Coronary artery (tissue), 2 donors: Measurements from ENCODE around the gene CELF5.

Source experiments
- DNase-seq: peaks from one replicate; pipeline ENCODE4 v3.0.0-alpha.2; 2017; ENCODE audit warnings: low spot score
- H3K27ac ChIP-seq, 2 donors: fragments of 200-600 bp; sonication (generic); one replicate each; pipeline ENCODE4 v1.5.1; 2016 to 2019
- H3K4me3 ChIP-seq: fragments of 200-600 bp; sonication (generic); 2 replicates; pipeline ENCODE4 v1.5.1; 2016; ENCODE audit warnings: mild to moderate bottlenecking, moderate library complexity
- TF ChIP-seq, protein P1 (sequence below): fragments of 200-600 bp; sonication (generic); IDR thresholded peaks from one replicate; pipeline ENCODE4 v1.5.1; 2019; ENCODE audit warnings: antibody characterized with exemption

The CELF5 gene

DNA sequence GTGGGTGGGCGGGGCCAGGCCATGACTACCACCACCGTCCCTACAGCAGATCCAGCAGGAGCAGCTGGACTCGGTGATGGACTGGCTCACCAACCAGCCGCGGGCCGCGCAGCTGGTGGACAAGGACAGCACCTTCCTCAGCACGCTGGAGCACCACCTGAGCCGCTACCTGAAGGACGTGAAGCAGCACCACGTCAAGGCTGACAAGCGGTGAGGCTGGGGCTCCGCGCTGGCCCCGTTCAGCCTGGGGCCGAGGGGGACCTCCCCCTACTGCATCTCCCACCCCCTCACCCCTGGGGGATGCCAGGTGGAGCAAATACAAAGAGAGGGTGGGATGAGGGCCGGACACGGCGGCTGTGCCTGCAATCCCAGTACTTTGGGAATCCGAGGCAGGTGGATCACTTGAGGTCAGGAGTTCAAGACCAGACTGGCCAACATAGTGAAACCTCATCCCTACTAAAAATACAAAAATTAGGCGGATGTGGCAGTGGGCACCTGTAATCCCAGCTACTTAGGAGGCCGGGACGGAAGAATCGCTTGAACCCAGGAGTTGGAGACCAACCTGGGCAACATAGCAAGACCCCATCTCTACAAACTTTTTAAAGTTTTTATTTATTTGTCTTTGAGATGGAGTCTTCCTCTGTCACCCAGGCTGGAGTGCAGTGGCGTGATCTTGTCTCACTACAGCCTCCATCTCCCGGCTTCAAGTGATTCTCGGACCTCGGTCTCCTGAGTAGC is 18.1 kb upstream of the CELF5 start:
- no peak for DNase-seq
- TF ChIP-seq, protein P1, sequence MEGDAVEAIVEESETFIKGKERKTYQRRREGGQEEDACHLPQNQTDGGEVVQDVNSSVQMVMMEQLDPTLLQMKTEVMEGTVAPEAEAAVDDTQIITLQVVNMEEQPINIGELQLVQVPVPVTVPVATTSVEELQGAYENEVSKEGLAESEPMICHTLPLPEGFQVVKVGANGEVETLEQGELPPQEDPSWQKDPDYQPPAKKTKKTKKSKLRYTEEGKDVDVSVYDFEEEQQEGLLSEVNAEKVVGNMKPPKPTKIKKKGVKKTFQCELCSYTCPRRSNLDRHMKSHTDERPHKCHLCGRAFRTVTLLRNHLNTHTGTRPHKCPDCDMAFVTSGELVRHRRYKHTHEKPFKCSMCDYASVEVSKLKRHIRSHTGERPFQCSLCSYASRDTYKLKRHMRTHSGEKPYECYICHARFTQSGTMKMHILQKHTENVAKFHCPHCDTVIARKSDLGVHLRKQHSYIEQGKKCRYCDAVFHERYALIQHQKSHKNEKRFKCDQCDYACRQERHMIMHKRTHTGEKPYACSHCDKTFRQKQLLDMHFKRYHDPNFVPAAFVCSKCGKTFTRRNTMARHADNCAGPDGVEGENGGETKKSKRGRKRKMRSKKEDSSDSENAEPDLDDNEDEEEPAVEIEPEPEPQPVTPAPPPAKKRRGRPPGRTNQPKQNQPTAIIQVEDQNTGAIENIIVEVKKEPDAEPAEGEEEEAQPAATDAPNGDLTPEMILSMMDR: no peak
- Histone ChIP-seq H3K4me3 (no peak overlapping the region), H3K27ac (no peak overlapping the region)

DNA sequence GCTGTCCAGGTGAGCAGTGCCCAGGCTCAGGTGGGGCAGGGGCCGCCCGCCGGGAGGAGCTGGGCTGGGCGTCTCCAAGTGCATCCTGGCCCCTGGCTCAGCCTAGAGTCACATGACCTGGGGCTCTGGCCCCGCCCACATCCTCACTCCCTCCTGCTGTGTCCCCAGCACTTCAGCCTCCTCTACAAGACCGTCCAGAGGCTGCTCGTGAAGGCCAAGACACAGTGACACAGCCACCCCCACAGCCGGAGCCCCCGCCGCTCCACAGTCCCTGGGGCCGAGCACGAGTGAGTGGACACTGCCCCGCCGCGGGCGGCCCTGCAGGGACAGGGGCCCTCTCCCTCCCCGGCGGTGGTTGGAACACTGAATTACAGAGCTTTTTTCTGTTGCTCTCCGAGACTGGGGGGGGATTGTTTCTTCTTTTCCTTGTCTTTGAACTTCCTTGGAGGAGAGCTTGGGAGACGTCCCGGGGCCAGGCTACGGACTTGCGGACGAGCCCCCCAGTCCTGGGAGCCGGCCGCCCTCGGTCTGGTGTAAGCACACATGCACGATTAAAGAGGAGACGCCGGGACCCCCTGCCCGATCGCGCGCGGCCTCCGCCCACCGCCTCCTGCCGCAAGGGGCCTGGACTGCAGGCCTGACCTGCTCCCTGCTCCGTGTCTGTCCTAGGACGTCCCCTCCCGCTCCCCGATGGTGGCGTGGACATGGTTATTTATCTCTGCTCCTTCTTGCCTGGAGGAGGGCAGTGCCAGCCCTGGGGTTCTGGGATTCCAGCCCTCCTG is 16.8 kb upstream of the CELF5 start:
- H3K4me3 ChIP-seq: no peak overlapping the region
- TF ChIP-seq, protein P1: no peak
- no peak overlapping the region for H3K27ac ChIP-seq
- no peak for DNase-seq

DNA sequence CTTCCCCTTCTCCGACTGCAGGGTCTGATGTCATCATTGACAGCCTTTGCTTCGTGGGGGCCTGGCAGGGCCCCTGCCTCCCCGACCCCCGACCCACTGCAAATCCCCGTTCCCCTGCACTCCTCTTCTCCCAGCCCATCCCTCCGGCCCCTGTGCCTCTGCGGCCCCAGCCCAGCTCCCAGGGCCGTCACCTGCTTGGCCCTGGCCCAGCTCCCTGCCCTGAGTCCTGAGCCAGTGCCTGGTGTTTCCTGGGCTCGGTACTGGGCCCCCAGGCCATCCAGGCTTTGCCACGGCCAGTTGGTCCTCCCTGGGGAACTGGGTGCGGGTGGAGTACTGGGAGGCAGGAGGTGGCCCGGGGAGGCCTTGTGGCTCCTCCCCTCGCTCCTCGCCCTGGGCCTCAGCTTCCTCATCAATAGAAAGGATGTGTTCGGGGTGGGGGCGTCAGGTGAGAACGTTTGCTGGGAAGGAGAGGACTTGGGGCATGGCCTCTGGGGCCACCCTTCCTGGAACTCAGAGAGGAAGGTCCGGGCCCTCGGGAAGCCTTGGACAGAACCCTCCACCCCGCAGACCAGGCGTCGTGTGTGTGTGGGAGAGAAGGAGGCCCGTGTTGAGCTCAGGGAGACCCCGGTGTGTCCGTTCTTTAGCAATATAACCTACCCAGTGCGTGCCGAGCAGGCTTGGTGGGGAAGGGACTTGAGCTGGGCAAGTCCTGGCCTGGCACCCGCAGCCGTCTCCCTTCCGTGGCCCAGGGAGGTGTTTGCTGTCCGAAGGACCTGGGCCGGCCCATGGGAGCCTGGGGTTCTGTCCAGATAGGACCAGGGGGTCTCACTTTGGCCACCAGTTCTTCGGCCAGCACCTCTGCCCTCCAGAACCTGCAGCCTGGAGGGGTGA is 15.9 kb upstream of the CELF5 start:
- no peak overlapping the region for H3K4me3 ChIP-seq
- no peak overlapping the region for H3K27ac ChIP-seq
- TF ChIP-seq, protein P1: no peak
- DNase-seq: no peak

DNA sequence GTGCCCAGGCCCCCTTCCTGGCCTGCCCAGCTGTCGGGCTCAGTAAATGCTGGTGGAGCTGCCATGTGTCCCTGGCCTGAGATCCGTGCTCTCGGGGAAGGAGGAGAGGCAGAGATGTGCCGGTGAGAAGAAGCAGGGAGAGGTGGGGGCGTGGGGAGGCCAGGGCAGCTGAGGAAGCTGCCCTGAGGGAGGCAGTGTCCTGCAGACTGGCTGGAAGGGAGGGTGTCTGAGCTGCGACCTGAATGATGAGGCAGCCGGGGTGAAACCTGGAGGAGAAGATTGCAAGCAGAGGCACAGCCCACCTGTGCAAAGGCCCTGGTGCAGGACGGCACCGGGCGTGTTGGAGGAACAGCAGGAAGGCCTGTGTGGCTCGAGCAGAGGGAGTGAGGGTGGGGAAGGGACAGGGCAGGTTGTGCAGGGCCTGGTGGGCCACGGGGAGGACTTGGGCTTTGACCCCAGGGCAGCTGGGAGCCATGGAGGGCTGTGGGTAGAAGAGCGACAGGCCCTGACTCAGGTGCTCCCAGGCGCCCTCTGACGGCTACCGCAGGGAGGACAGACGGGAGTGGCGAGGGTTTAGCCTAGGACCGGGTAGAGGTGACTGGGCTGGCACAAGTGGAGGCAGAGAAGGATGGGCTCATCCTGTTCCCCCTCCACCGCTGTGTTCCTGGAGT is 14.0 kb upstream of the CELF5 start:
- no peak for DNase-seq
- TF ChIP-seq, protein P1: peak; percentile 39
- Histone ChIP-seq H3K4me3 (no peak overlapping the region), H3K27ac (no peak overlapping the region)

DNA sequence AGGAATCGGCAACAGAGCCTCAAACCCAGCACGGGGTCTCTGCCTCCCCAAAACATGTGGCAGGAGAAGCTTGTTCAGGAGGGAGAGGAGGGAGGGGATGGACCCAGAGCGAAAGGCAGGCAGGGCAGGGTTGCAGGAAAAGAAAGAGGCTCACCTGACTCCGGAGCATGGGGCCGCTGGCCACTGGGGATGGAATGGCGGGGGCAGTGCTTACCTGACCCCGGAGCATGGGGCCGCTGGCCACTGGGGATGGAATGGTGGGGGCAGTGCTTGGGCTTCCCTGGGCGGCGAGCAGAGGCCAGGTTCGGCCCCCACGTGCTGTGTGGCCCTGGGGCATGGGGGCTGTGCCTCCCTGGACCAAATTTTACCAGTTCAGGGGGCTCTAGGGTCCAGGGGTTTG is 13.3 kb upstream of the CELF5 start:
- no peak for DNase-seq
- H3K4me3 ChIP-seq: no peak overlapping the region
- TF ChIP-seq, protein P1: no peak

DNA sequence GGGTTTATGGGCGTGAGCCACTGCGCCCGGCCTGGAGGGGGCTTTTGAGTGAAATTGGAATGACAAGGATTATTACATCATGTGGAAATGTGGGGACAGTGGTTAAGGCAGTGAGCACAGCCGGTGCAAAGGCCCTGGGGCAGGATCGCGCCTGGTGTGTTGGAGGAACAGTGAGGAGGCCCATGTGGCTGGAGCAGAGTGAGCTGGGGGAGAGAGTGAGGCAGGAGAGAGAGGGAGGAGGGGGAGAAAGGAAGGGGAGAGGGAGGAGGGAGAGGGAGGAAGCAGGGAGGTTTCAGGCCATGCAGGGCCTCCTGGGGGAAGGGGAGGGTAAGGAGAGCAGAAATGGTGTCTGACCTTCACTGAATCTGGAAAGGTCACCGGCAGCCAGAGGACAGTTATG is 11.3 kb upstream of the CELF5 start:
- no peak for DNase-seq
- H3K4me3 ChIP-seq: no peak overlapping the region
- TF ChIP-seq, protein P1: no peak

More for the DNA sequence above, 13.3 kb upstream of the CELF5 start:
- H3K27ac ChIP-seq: no peak overlapping the region

More for the DNA sequence above, 11.3 kb upstream of the CELF5 start:
- H3K27ac ChIP-seq: no peak overlapping the region
